Right hindlimb (tissue), 1 donor: ENCODE data around the gene SPATA20.

Experiments
- DNase-seq: peaks from one replicate; pipeline ENCODE4 v3.0.0-alpha.2; 2018

SPATA20 gene

DNA sequence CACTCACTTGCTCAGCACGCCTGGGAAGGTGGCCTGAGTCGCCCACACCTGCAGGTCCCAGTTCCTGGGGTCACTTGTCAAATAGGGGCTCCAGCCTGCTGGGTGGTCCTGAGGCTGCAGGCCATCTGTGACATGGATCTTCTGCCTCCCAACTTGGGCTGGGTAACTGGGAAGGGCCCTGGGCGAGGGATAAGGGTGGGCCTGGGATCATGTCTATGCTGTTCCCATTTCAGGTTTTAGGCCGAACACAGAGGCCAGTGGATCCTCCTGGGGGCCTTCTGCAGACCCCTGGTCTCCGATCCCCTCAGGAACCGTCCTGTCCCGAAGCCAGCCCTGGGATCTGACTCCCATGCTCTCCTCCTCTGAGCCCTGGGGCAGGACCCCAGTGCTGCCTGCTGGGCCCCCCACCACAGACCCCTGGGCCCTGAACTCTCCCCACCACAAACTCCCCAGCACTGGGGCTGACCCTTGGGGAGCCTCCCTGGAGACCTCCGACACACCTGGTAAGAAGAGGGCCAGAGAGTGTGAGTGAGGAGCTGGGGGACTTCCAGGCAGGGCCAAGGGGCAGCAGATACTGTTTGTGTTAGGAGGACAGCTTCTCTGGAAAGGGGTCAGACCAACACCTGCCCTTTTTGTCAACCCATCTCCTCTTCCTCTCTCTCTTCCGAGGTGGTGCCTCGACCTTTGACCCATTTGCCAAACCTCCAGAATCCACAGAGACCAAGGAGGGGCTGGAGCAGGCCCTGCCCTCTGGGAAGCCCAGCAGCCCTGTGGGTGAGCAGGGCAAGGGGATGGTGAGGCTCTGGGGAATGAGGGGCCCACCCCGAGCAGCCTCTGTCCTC is 6.2 kb upstream of the SPATA20 start:
- DNase-seq: no peak

DNA sequence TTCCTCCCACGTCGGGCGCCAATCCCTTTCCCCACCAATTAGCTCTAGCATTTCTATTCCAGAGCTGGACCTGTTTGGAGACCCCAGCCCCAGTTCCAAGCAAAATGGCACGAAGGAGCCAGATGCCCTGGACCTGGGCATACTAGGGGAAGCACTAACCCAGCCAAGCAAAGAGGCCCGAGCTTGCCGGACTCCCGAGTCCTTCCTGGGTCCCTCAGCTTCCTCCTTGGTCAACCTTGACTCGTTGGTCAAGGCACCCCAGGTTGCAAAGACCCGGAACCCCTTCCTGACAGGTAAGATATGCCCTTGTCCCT is 5.6 kb upstream of the SPATA20 start:
- DNase-seq: no peak

DNA sequence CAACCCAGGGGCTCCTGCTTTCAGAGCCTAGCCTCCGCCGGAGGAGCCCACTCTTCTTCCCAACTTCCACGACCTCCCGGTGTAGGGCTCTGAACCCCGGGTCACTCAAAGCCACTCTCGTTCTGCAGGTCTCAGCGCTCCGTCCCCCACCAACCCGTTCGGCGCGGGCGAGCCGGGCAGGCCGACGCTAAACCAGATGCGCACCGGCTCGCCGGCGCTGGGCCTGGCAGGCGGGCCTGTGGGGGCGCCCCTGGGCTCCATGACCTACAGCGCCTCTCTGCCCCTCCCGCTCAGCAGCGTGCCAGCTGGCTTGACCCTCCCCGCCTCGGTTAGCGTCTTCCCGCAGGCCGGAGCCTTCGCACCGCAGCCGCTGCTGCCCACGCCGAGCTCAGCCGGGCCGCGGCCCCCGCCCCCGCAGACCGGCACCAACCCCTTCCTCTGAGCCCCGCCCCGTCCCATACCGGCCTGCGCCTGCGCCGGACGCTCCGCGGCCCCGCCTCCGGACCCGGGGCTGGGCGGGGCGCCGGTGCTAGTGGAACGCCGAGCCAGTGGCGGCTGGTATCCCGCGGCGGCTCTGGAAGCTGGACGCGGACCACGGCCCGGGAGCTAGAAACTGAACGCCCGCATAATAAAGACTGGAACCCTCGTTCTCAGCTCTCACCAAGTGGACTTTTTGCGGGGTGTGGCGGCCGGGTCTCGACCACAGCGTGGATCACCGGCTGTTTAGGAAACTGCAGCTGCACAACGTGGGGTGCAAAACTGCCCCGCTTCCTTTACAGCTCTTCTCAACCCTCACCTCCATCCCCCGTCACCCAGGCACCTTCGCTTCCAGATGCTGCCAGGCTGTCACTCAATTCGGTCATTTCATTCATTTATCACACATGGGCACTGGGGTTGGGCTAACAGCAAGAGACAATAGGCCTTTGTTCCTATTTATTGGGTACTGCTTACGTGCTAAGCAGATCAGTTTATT is 5.0 kb upstream of the SPATA20 start:
- DNase-seq: peak; percentile 91

DNA sequence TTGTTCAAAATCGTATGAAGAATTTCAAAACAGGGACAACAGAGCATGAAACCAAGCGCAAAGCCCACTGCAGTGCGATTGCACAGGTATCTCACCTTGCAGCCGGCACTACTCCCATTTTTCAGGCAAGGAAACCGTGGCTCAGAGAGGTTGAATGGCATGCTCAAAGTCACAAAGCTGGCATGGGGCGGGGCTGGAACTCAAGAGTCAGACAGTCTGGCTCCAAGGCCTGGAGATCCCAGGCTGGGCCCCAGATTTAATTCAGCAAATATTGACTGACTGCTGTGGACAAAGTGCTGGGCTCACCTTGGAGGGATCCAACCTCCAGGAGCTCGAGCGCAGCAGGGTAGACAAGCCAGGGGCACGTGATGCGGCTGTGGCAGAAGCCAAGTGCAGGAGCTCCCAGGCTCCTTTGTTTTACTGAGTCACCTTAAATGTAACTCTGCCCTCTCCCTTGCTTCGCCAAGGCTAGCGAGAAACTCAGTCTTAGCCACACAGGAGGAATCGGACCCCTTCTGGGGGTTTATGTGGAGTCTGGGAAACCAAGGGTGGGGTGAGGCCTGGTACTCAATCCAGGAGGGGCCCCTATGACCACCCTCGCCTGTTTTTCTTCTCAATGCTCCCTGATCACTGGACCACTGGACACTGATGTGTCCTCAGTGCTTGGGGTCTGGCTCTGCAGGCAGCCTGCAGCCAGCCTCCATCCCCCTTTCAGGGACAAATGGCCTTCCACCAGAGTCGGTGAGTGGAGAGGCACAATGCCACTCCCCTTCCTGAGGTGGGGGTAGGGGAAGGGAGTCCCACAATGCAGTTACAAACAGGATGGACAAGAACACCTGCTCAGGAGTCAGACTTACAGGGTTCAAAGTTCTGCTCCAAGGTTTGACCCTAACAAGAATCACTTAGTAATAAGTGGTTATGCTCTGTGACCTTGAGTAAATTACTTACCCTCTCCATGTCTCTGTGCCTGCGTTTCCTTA is 3.9 kb upstream of the SPATA20 start:
- DNase-seq: no peak

DNA sequence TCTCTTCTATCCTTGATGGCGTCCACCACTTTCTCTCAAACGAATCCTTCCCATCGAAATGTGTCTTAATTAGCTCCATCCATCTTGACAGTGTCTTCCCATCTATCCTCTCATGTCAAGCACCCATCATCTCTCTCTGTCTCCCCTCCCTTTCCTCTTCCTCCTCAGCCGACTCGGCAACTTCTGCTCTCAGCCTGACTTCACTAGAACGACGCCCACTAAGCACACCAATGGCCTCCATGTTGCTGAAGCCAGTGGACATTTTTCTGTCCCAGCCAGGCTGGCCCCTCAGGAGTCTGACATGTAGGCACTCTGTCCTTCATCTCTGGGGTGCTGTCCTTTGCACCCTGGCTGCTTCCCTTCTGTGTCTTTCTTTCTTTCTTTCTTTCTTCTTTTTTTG is 2.5 kb upstream of the SPATA20 start:
- DNase-seq: no peak

DNA sequence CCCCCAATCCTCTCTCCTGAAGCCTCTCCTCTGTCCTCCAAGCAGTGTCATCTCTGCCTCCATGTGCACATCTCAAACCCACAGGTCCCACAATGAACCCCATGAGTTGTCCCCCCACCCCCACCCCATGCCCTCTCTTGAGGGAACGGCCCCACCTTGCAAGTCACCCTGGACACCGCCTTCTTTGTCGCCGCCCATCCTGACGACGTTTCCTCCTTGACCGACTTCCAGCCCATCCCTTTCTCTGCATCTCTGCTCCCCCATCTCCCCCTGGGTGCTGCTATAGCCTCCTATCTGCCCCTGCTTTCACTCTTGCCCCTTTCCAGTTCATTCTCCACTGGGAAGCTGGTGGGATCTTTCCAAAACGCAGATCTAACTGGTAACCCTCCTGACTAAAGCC is 1.7 kb upstream of the SPATA20 start:
- DNase-seq: no peak

DNA sequence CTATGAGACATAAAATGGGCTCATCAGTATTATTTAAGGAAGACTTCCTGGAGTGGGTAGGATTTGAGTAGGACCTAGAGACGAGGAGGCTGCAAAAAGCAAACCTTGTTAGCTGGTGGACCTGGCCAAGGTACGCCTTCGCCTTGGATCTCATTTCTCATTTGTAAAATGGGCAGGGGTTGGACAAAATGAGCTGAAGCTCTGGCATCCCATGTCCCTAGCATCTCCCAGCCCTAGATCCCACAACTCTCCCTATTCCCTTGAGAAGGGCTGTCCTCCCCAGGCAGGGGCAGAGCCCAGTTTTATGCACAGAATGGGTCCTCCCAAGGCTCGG is 306 bp upstream of the SPATA20 start:
- no peak for DNase-seq

DNA sequence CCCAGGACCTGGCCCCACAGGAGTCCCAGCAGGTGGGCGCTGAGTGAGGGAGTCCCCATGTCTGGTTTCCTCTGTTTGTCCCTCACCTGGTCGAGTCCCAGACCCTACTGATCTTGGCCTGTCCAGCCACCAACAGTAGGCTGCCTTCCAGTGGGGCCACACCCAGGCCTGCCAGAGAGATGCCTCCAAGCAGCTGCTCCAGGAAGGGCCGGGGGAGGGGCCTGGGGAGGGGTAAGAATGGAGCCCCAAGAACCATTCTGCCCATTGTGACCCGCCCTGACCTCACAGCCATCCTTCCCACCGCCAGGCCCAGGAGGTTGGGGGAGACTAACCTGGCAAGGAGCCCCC is 736 bp downstream of the SPATA20 start:
- peak; percentile 64 for DNase-seq

DNA sequence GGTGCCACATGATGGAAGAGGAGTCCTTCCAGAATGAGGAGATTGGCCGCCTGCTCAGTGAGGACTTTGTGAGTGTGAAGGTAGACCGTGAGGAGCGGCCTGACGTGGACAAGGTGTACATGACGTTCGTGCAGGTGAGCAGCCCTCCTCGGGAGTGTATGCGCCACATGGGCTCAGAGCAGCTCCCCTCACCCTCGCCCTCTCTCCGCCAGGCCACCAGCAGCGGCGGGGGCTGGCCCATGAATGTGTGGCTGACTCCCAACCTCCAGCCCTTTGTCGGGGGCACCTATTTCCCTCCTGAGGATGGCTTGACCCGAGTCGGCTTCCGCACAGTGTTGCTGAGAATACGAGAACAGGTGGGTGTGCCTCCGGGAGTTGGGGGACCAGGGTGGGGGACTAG is 1.9 kb downstream of the SPATA20 start:
- DNase-seq: no peak

DNA sequence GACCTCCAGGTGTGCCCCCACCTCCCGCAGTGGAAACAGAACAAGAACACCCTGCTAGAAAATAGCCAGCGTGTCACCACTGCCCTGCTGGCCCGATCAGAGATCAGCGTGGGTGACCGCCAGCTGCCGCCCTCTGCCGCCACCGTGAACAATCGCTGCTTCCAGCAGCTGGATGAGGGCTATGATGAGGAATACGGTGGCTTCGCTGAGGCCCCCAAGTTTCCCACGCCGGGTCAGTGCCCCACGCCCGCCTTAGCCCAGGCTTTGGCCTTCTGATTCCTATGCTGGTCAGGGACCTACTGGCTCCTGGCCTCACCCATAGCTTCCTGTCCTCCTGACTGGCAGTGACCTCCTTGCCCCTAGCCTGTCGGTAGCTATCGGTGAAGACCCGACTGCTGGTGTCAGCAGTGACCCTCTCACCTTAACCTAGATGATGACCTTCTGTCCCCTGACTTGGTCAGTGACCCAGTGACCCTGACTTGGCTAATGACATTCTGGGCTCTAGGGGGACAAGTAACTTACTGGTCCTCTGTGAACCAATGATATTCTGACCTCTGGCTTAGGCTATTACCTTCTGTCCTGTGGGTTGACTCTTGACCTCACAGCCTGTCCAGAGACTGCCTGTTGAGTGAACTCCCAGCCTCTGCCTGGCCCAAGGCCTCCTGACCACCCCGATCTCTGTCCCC is 2.4 kb downstream of the SPATA20 start:
- DNase-seq: no peak

DNA sequence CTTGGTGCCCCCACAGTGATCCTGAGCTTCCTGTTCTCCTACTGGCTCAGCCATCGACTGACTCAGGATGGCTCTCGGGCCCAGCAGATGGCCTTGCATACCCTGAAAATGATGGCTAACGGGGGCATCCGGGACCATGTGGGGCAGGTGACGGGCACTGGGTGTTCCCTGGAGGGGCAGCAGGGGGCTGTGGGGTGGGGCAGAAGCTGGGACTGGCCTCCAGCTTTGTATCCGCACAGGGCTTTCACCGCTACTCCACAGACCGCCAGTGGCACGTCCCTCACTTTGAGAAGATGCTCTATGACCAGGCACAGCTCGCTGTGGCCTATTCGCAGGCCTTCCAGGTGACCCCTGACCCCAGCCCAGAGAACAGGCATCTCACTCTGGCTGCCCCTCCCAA is 3.0 kb downstream of the SPATA20 start:
- DNase-seq: no peak

DNA sequence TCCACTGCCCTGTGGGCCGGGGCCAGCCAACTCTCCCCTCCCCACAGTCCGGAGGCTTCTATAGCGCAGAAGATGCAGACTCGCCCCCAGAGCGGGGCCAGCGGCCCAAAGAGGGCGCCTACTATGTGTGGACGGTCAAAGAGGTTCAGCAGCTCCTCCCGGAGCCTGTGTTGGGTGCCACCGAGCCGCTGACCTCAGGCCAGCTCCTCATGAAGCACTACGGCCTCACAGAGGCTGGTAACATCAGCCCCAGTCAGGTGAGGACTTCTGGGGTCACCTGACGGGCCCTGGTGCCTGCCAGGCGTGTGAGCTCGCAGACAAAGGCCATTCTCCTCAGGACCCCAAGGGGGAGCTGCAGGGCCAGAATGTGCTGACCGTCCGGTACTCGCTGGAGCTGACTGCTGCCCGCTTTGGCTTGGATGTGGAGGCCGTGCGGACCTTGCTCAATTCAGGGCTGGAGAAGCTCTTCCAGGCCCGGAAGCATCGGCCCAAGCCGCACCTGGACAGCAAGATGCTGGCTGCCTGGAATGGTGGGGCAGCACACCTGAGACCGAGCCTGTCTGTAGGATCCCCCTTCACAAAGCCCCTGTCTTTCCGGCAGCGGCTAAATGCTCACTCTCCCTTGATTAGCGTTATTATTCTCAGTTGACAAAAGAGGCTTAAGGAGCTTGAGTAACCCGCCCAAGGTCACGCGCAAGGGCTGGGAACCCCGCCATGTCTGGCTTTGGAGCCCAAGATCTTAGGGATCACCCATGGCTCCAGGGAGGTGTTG is 3.9 kb downstream of the SPATA20 start:
- peak; percentile 88 for DNase-seq

DNA sequence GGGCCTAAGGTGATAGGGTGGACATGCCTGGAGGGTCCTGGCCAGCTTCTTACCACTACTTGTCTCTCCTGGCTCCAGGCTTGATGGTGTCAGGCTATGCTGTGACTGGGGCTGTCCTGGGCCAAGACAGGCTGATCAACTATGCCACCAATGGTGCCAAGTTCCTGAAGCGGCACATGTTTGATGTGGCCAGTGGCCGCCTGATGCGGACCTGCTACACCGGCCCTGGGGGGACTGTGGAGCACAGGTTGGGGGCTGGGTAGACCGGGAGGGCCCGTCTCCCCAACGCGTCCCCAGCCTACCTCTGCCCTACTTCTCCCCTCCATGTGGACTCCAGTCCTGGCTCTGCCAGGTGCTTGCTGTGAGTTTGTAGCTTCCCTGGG is 4.5 kb downstream of the SPATA20 start:
- no peak for DNase-seq

DNA sequence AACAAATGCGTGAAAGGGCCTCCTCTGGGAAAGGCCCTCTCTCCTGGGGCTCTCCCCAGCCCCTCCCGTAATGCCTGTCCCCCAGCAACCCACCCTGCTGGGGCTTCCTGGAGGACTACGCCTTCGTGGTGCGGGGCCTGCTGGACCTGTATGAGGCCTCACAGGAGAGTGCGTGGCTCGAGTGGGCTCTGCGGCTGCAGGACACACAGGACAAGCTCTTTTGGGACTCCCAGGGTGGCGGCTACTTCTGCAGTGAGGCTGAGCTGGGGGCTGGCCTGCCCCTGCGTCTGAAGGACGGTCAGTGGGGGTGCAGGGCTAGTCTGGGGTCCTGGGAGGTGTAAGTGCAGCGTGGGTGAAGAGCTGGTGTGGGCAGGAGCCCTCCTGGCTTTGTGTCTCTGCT is 4.9 kb downstream of the SPATA20 start:
- DNase-seq: no peak

DNA sequence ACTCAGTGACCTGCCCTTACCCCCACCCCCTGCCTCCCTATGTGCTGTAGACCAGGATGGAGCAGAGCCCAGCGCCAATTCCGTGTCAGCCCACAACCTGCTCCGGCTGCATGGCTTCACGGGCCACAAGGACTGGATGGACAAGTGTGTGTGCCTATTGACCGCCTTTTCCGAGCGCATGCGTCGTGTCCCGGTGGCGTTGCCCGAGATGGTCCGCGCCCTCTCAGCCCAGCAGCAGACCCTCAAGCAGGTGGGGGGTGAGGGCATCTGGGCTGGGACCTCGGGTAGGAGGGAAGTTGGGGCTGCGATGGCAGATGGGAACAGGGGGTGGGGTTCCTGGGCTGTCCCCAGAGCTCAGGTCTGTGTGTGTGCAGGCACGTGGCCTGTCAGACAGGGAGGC is 7.2 kb downstream of the SPATA20 start:
- no peak for DNase-seq

DNA sequence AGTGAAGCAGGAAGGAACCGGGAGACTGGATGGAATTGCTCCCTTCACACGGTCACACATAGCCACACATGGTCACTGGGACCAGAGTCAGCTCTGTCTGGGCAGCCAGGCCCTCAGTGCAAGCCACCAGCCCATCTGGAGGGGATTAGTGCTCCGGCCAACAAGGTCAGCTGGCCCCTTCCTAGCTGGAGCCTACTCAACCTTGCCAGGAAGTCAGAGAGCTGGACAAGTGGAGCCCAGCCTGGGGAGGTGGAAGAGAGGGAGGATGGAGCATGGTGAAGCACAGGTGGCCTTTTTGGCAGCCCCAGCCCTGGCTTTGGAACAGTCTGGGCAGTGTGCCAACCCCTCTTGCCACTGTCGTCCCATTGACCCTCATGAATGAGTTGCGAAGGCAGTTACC is 9.8 kb downstream of the SPATA20 start:
- peak; percentile 60 for DNase-seq

DNA sequence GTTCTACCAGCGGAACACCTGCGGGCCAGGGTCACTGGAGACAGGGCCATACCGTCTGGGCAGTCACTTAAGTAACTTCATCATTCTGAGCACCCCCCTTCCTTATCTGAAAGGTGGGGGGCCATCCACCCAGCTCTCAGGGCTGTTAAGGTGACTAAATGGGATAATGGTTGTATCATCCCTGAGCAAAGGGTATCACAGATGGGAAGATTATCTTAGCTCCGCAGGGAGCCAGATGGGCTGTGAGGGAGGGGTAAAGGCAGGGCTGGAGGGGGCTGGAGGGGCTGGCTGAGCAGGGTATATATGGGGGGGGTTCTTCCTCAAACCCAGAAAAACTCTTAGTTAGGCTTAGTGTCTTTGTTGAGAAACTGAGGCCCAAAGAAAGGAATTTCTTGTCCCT is 10.7 kb downstream of the SPATA20 start:
- DNase-seq: no peak

DNA sequence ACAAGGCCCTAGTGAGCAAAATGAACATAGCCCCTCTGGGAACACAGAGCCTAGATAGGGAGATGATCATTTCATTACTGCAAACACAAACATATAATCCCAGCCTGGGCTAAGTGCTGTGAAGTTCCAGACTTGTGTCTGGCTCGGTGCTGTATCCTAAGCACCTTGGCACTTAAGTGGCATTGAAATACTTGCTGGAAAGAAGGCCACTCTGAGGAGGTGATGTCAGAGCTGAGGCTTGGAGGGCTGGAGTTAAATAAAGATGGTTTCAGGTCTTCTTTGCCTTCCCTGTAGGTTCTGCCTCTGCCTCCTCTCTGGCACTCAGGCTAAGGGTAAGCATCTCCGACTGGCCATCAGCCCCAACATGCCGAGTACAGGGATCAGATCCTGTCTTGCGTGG is 11.1 kb downstream of the SPATA20 start:
- DNase-seq: no peak

DNA sequence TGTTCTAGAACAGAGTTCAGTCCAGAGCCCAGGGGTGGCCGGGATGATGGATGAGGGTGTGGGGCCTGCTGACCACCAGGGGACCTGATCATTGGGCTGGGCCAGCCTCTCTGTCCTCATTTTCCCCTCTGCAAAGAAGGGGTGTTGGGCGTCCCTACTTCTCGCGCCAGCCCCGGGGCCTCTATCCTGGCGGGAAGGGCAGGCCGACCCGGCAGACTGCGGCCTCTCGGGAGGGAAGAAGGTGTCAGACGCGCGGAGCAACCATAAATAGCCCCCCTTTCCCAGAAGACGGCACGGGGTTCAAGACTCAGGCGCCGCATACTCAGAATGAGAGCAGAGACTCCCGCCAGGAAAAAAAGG is 11.6 kb downstream of the SPATA20 start:
- DNase-seq: no peak

DNA sequence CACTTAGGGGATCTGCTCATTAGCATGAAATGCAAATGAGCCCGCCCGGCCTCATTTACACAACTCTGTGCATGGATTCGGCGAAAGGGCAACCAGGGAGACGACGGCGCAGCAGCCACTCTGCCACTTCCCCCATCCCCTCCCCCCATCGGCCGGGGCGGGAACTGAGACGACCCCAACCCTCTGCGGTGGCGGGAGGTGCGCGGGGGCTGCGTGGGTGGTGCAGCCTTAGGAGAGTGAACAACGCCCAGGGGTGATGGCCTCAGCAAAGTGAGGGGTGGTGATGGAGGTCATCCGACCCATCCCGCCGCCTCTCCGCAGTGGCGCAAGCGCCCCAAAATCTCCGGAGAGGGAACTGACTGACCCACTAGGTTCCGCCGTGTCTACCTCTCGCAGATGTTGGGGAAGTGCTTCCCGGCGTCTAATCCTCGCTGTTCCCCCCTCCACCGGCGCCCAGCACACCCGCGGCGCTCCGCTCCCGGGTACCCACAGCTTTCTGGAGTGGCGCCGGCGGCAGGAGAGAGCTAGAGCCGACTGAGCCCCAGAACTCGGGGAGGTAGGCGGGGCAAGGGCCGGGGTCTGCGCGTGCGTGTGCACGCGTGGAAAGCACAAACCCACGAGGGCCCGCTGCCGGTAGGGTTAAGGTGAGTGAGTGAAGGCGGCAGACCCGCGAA is 12.1 kb downstream of the SPATA20 start:
- DNase-seq: no peak

DNA sequence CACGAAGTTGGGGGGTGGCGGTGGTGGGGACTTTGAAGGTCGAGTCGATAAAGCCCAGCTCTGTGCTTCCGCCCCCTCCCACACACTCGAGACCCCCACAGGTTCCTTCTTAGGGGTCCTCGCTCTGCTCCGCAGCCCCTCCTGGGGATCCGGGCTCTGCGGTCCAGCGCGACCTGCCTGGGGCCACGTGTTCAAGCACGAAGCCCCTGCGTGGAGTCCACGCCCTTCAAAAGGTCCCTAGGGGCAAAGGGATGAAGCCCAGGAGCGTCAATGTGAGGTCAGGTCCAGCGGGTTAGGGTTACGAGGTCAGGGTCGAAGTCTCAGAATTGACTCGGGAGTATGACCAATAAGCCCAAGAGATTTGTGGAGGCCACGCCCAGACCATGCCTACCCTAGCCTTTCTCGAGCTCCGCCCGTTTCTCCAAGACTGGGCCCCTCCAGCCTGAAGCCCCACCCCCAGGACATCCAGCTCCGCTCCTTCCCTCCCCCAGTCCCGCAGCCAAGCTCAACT is 12.8 kb downstream of the SPATA20 start:
- DNase-seq: peak; percentile 85
